Subcutaneous abdominal adipose tissue (tissue), 5 donors: ENCODE results near the gene WDR3.
"Not testable (repeated sequence)": the region's sequence is repeated elsewhere in the genome, so short reads cannot be mapped to it uniquely, and the experiment has no call there.

ENCODE experiments used
- H3K27ac ChIP-seq: one replicate; pipeline ENCODE4 v1.7.0; 2013; ENCODE audit warnings: low read depth, mild to moderate bottlenecking, inconsistent platforms, low read length, moderate library complexity
- H3K27me3 ChIP-seq, 5 donors: one replicate each; pipeline ENCODE4 v1.7.0; 2013; ENCODE audit warnings: low read length in 5 of 5, inconsistent platforms in 1 of 5; ENCODE audit not compliant: control insufficient read depth in 5 of 5, insufficient read depth in 4 of 5
- H3K36me3 ChIP-seq, 5 donors: one replicate each; pipeline ENCODE4 v1.7.0; 2013; ENCODE audit warnings: low read length in 5 of 5; ENCODE audit not compliant: control insufficient read depth in 5 of 5, insufficient read depth in 5 of 5
- H3K4me1 ChIP-seq, 5 donors: one replicate each; pipeline ENCODE4 v1.7.0; 2013; ENCODE audit warnings: low read length in 5 of 5, mild to moderate bottlenecking in 3 of 5, moderate library complexity in 1 of 5; ENCODE audit not compliant: control insufficient read depth in 5 of 5, insufficient read depth in 5 of 5
- H3K4me3 ChIP-seq, 5 donors: one replicate each; pipeline ENCODE4 v1.7.0; 2013; ENCODE audit warnings: low read length in 5 of 5, low read depth in 1 of 5
- H3K9ac ChIP-seq, 5 donors: one replicate each; pipeline ENCODE4 v1.7.0; 2013; ENCODE audit warnings: low read length in 5 of 5, mild to moderate bottlenecking in 4 of 5, moderate library complexity in 3 of 5
- H3K9me3 ChIP-seq, 5 donors: one replicate each; pipeline ENCODE4 v1.7.0; 2013; ENCODE audit warnings: low read length in 5 of 5; ENCODE audit not compliant: control insufficient read depth in 5 of 5
- donor health status: healthy.
- donor health status: healthy.
- donor health status: healthy.
- donor health status: healthy.
- donor health status: healthy.

Gene WDR3

GRCh38 chr1:117902944-117903343 is 26.6 kb upstream of the WDR3 start:
- Histone ChIP-seq H3K9me3 (no peaks in the 10 kb centered on the region), H3K36me3 (peaks cover 39 to 76% (median 63%) of the 10 kb centered on the region in 5 donors), H3K4me3 (no peak overlapping the region), H3K27ac (no peak overlapping the region), H3K4me1 (no peaks in the 10 kb centered on the region), H3K9ac (no peak overlapping the region), H3K27me3 (no peaks in the 10 kb centered on the region)

DNA sequence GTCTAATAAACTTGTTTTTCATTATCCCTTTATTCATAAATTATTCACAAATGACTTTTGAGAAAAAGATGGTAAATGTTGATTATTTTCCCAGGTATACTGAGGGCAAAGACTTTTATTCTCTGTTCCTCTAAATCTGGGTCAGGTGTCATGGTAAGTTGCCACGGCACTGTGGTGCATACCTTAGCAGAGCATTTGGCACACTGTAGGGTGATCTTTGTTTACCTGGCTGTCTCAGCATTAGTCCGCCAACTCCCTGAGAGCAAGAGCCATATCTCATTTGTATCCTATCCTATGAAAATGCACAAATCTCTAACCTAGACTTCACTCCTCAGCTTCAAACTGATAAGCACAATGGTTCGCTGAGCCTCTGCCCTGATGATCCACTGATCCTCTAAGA is 25.1 kb upstream of the WDR3 start:
- Histone ChIP-seq H3K4me1 (no peaks in the 10 kb centered on the region), H3K27ac (no peak overlapping the region), H3K9ac (no peak overlapping the region), H3K9me3 (no peaks in the 10 kb centered on the region), H3K36me3 (peaks cover 27 to 74% (median 54%) of the 10 kb centered on the region in 5 donors), H3K27me3 (no peaks in the 10 kb centered on the region), H3K4me3 (no peak overlapping the region)

DNA sequence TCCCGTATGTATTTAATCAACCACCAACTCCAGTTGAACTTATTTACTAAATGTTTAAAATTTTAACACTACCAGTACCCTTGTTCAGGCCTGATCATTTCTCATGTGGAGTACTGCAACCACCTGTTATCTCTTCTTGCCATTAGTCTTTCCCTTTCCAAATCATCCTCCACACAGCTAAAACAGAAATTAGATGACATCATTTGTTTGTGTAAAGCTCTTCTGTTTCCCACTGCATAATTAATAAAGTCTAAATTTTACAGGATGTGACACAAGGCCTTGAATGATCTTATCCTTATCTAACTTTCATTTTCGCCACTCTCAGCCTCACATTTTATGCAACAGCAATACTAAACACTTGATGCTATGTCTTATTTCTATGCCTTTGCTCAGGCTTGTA is 24.5 kb upstream of the WDR3 start:
- Histone ChIP-seq H3K27me3 (no peaks in the 10 kb centered on the region), H3K9me3 (no peaks in the 10 kb centered on the region), H3K36me3 (peaks cover 27 to 80% (median 60%) of the 10 kb centered on the region in 5 donors), H3K4me3 (no peak overlapping the region), H3K4me1 (no peaks in the 10 kb centered on the region), H3K27ac (no peak overlapping the region), H3K9ac (no peak overlapping the region)

- Histone ChIP-seq H3K4me1 (no peaks in the 10 kb centered on the region), H3K9ac (no peak overlapping the region), H3K36me3 (peaks cover 43 to 80% (median 71%) of the 10 kb centered on the region in 5 donors), H3K27me3 (no peaks in the 10 kb centered on the region), H3K27ac (no peak overlapping the region), H3K9me3 (no peaks in the 10 kb centered on the region), H3K4me3 (no peak overlapping the region)
These were observed 18.5 kb upstream of the WDR3 start for GRCh38 chr1:117911051-117911450.

GRCh38 chr1:117919376-117919775 is 10.2 kb upstream of the WDR3 start:
- no peak overlapping the region for H3K27ac ChIP-seq
- H3K27me3 ChIP-seq, result no peaks in the 10 kb centered on the region
- H3K36me3 ChIP-seq, result peaks cover 36 to 54% (median 42%) of the 10 kb centered on the region in 5 donors
- no peak overlapping the region for H3K9ac ChIP-seq
- H3K9me3 ChIP-seq, result no peaks in the 10 kb centered on the region
- no peak overlapping the region for H3K4me3 ChIP-seq
- no peaks in the 10 kb centered on the region for H3K4me1 ChIP-seq

DNA sequence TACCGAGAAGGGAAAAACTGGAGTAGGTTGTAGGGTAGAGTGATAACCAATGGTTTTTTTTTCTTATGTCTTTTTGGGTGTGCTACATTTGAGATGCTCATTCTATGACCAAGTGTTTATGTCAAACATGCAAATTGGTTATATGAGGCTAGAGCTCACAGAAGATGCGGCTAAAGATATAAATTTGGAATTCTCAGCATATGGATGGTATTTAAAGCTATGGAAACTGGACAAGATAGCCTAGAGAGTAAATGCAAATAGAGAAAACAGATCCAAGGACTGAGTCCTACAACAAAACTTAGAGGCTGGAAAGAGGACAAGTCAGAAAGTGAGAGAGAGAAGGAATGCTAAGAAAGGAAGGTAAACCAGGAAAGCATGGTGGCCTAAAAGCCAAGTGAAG is 7.5 kb upstream of the WDR3 start:
- Histone ChIP-seq H3K27ac (no peak overlapping the region), H3K9ac (no peak overlapping the region), H3K27me3 (no peaks in the 10 kb centered on the region), H3K4me1 (peaks cover 0 to 6% (median 0%) of the 10 kb centered on the region in 5 donors), H3K9me3 (no peaks in the 10 kb centered on the region), H3K4me3 (no peak overlapping the region), H3K36me3 (peaks cover 20 to 32% (median 27%) of the 10 kb centered on the region in 5 donors)

DNA sequence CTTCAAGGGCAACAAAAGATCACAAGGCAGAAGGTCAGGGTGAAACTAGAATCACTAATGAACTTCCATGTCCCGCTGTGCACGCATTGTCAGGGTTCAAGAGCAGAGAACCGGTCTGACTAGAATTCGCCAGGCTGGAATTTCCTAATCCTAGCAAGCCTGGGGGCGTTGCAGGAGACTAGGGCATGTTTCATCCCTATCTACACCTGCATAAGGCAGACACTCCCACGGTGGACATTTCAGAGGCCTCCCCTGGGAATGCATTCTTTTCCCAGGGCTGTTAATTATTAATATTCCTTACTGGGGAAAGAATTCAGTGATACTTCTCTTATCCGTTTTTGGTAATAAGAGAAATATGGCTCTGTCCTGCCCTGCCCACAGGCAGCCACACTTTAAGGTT is 6.8 kb upstream of the WDR3 start:
- H3K27me3 ChIP-seq, H3K9ac ChIP-seq, H3K4me3 ChIP-seq, H3K27ac ChIP-seq, H3K9me3 ChIP-seq: not testable (repeated sequence)
- Histone ChIP-seq H3K36me3 (peaks cover 15 to 24% (median 19%) of the 10 kb centered on the region in 5 donors), H3K4me1 (peaks cover 0 to 13% (median 4%) of the 10 kb centered on the region in 5 donors)

DNA sequence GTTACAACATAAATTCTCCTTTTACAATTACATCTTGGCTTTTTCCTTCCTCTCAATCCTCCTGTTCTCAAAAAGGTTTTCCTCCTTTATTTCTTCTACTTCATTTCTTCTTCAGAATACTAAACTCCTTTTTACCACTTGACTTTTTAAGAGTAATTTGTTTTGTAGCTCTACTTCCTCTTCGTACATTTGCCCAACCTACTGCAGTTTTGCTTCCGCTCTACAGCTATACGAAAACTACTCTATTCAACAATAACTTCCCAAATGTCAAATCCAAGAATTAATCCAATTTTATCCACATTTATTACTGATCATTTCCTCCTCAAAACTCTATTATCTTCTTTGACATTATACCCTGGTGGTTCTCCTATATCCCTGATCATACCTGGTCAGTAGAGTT is 3.6 kb upstream of the WDR3 start:
- Histone ChIP-seq H3K27ac (no peak overlapping the region), H3K36me3 (peaks cover 0 to 6% (median 2%) of the 10 kb centered on the region in 5 donors), H3K9me3 (no peaks in the 10 kb centered on the region), H3K9ac (no peak overlapping the region), H3K4me1 (peaks cover 9 to 36% (median 29%) of the 10 kb centered on the region in 5 donors), H3K27me3 (no peaks in the 10 kb centered on the region), H3K4me3 (no peak overlapping the region)

- Histone ChIP-seq H3K9ac (peak overlapping the region; percentile 85 to 96 (median 88)), H3K27me3 (no peaks in the 10 kb centered on the region), H3K27ac (peak overlapping the region; percentile 94), H3K36me3 (peaks cover 0 to 5% (median under 1%) of the 10 kb centered on the region in 5 donors), H3K9me3 (no peaks in the 10 kb centered on the region), H3K4me1 (peaks cover 9 to 53% (median 39%) of the 10 kb centered on the region in 5 donors), H3K4me3 (peak overlapping the region; percentile 93 to 100 (median 99))
These were observed 627 bp upstream of the WDR3 start for GRCh38 chr1:117928881-117929342.

DNA sequence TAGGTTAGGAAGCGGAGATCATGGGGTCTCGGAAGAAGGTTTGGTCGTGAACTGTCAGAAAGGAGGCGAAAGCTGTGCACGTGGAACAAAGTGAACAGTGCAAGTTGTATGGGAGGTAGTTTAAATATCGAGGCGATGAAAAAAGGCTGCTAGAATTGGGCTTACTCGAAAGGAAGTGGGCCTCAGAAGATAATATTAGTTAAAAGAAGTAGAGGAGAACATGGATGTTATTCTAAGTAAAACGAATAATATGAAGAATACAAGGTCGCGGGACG is 571 bp downstream of the WDR3 start:
- H3K4me1 ChIP-seq, result peaks cover 9 to 53% (median 39%) of the 10 kb centered on the region in 5 donors
- peak overlapping the region; percentile 94 for H3K27ac ChIP-seq
- H3K27me3 ChIP-seq, result no peaks in the 10 kb centered on the region
- H3K36me3 ChIP-seq, result peaks cover 0 to 10% (median 7%) of the 10 kb centered on the region in 5 donors
- no peaks in the 10 kb centered on the region for H3K9me3 ChIP-seq
- H3K4me3 ChIP-seq, result peak overlapping the region; percentile 93 to 100 (median 99)
- peak overlapping the region; percentile 74 to 96 (median 88) for H3K9ac ChIP-seq

- H3K4me3 ChIP-seq, result peak overlapping the region; percentile 93 to 100 (median 99)
- H3K27me3 ChIP-seq, result no peaks in the 10 kb centered on the region
- peaks cover 9 to 53% (median 39%) of the 10 kb centered on the region in 5 donors for H3K4me1 ChIP-seq
- no peaks in the 10 kb centered on the region for H3K9me3 ChIP-seq
- H3K27ac ChIP-seq, result peak overlapping the region; percentile 94
- peaks cover 0 to 10% (median 7%) of the 10 kb centered on the region in 5 donors for H3K36me3 ChIP-seq
- peak overlapping the region; percentile 12 to 96 (median 88) for H3K9ac ChIP-seq
These were observed 945 bp downstream of the WDR3 start for GRCh38 chr1:117930484-117930883.
